ENCODE data around the gene PALLD.
"Not testable (repeated sequence)": the region's sequence is repeated elsewhere in the genome, so short reads cannot be mapped to it uniquely, and the experiment has no call there.

The PALLD gene

GRCh38 chr4:168773388-168774195 lies 276.7 kb downstream of the PALLD start:
- DNase-seq: no peak

- DNase-seq: no peak
Observed at GRCh38 chr4:168776382-168776781, 279.5 kb downstream of the PALLD start.

GRCh38 chr4:168777277-168777965 lies 280.6 kb downstream of the PALLD start:
- DNase-seq: no peak

GRCh38 chr4:168781341-168781740 lies 284.5 kb downstream of the PALLD start:
- no peak for DNase-seq

GRCh38 chr4:168781926-168782325 lies 285.1 kb downstream of the PALLD start:
- no peak for DNase-seq

- DNase-seq: no peak
Observed at GRCh38 chr4:168782439-168782838, 285.6 kb downstream of the PALLD start.

- no peak for DNase-seq
Observed at GRCh38 chr4:168784786-168785461, 288.1 kb downstream of the PALLD start.

- no peak for DNase-seq
Observed at GRCh38 chr4:168787334-168787733, 290.5 kb downstream of the PALLD start.

GRCh38 chr4:168787801-168788595 lies 291.1 kb downstream of the PALLD start:
- DNase-seq: no peak

GRCh38 chr4:168790898-168791297 lies 294.0 kb downstream of the PALLD start:
- DNase-seq: no peak

- DNase-seq: no peak
Observed at GRCh38 chr4:168791376-168791775, 294.5 kb downstream of the PALLD start.

- no peak for DNase-seq
Observed at GRCh38 chr4:168793542-168793941, 296.7 kb downstream of the PALLD start.

GRCh38 chr4:168794092-168794707 lies 297.3 kb downstream of the PALLD start:
- no peak for DNase-seq

- DNase-seq: no peak
Observed at GRCh38 chr4:168794881-168795280, 298.0 kb downstream of the PALLD start.

- DNase-seq: no peak
Observed at GRCh38 chr4:168795346-168795745, 298.5 kb downstream of the PALLD start.

- DNase-seq: no peak
Observed at GRCh38 chr4:168796362-168797106, 299.7 kb downstream of the PALLD start.

GRCh38 chr4:168797194-168797593 lies 300.3 kb downstream of the PALLD start:
- no peak for DNase-seq

GRCh38 chr4:168797738-168798375 lies 301.0 kb downstream of the PALLD start:
- no peak for DNase-seq

- no peak for DNase-seq
Observed at GRCh38 chr4:168800926-168801325, 304.1 kb downstream of the PALLD start.

- no peak for DNase-seq
Observed at GRCh38 chr4:168802222-168802621, 305.4 kb downstream of the PALLD start.

- DNase-seq: not testable (repeated sequence)
Observed at GRCh38 chr4:168803052-168803451, 306.2 kb downstream of the PALLD start.

Measured in central memory CD4-positive, alpha-beta T cell (primary cell).